ENCODE results near the gene CCDC97.

The CCDC97 gene

GRCh38 chr19:41303954-41304353 is 6.0 kb upstream of the CCDC97 start:
- ATAC-seq, result no peak
- TF ChIP-seq ZFP30 (CRISPR knock-in tag; IDR thresholded peaks at IDR 0.05), result no peak
- no peak for TF ChIP-seq PPARA (CRISPR knock-in tag; IDR thresholded peaks at IDR 0.05; ENCODE audit: borderline replicate concordance)
- TF ChIP-seq ARNTL (CRISPR knock-in tag; IDR thresholded peaks at IDR 0.05; ENCODE audit: borderline replicate concordance, low read depth), result no peak
- no peak for TF ChIP-seq OSR1 (CRISPR knock-in tag; IDR thresholded peaks at IDR 0.05)
- TF ChIP-seq GLIS3 (CRISPR knock-in tag; IDR thresholded peaks at IDR 0.05), result no peak
- TF ChIP-seq CSRNP3 (CRISPR knock-in tag; IDR thresholded peaks at IDR 0.05), result no peak
- no peak for TF ChIP-seq ESRRG (CRISPR knock-in tag; IDR thresholded peaks at IDR 0.05)
- TF ChIP-seq ZNF565 (CRISPR knock-in tag; conservative IDR thresholded peaks at IDR 0.05; ENCODE audit: low read depth), result no peak
- no peak for TF ChIP-seq TOX (CRISPR knock-in tag; IDR thresholded peaks at IDR 0.05; ENCODE audit: borderline replicate concordance)
- no peak for TF ChIP-seq ZC3H10 (CRISPR knock-in tag; IDR thresholded peaks at IDR 0.05)
- TF ChIP-seq RARB (CRISPR knock-in tag; IDR thresholded peaks at IDR 0.05), result no peak
- TF ChIP-seq ZFP3 (CRISPR knock-in tag; IDR thresholded peaks at IDR 0.05), result no peak
- TF ChIP-seq PATZ1 (CRISPR knock-in tag; IDR thresholded peaks at IDR 0.05; ENCODE audit: borderline replicate concordance), result no peak
- TF ChIP-seq POU6F1 (CRISPR knock-in tag; IDR thresholded peaks at IDR 0.05; ENCODE audit: borderline replicate concordance, low read depth), result no peak
- no peak for TF ChIP-seq SNAI2 (CRISPR knock-in tag; IDR thresholded peaks at IDR 0.05)

GRCh38 chr19:41304706-41305483 is 5.1 kb upstream of the CCDC97 start:
- TF ChIP-seq ZNF70 (CRISPR knock-in tag; IDR thresholded peaks at IDR 0.05), result no peak
- no peak for TF ChIP-seq ZFP3 (CRISPR knock-in tag; IDR thresholded peaks at IDR 0.05)
- TF ChIP-seq CREB5 (CRISPR knock-in tag; IDR thresholded peaks at IDR 0.05; ENCODE audit: low read depth), result no peak
- TF ChIP-seq CSDC2 (CRISPR knock-in tag; IDR thresholded peaks at IDR 0.05), result no peak
- TF ChIP-seq TCF4 (CRISPR knock-in tag; IDR thresholded peaks at IDR 0.05; ENCODE audit: borderline replicate concordance), result no peak
- no peak for TF ChIP-seq PPARA (CRISPR knock-in tag; IDR thresholded peaks at IDR 0.05; ENCODE audit: borderline replicate concordance)
- no peak for ATAC-seq

- ATAC-seq, result no peak
- TF ChIP-seq OSR1 (CRISPR knock-in tag; IDR thresholded peaks at IDR 0.05) (no peak), CSDC2 (CRISPR knock-in tag; IDR thresholded peaks at IDR 0.05) (no peak), CSRNP3 (CRISPR knock-in tag; IDR thresholded peaks at IDR 0.05) (no peak), ISL1 (CRISPR knock-in tag; IDR thresholded peaks at IDR 0.05) (no peak), ZNF565 (CRISPR knock-in tag; conservative IDR thresholded peaks at IDR 0.05; ENCODE audit: low read depth) (no peak), POU6F1 (CRISPR knock-in tag; IDR thresholded peaks at IDR 0.05; ENCODE audit: borderline replicate concordance, low read depth) (no peak), BACH2 (CRISPR knock-in tag; IDR thresholded peaks at IDR 0.05; ENCODE audit: borderline replicate concordance) (no peak), PATZ1 (CRISPR knock-in tag; IDR thresholded peaks at IDR 0.05; ENCODE audit: borderline replicate concordance) (no peak), RARB (CRISPR knock-in tag; IDR thresholded peaks at IDR 0.05) (no peak), CREB5 (CRISPR knock-in tag; IDR thresholded peaks at IDR 0.05; ENCODE audit: low read depth) (no peak), TCF4 (CRISPR knock-in tag; IDR thresholded peaks at IDR 0.05; ENCODE audit: borderline replicate concordance) (no peak), ZNF8 (CRISPR knock-in tag; IDR thresholded peaks at IDR 0.05) (no peak), ZFP3 (CRISPR knock-in tag; IDR thresholded peaks at IDR 0.05) (no peak), GLIS3 (CRISPR knock-in tag; IDR thresholded peaks at IDR 0.05) (no peak)
Observed at GRCh38 chr19:41305927-41306793, 3.8 kb upstream of the CCDC97 start.

Data from SK-N-SH treated with all-trans-retinoic acid at 6 μM for 48 hours (cell line).